ENCODE results near the gene AMDHD2. TPM values are rescaled to one million over a fixed set of nuclear protein-coding genes. Genes with fewer than 3 reads are reported as not detected.

AMDHD2 gene
- total and polyA plus RNA-seq, 2 of the 13 experiments (the other 11 are each of a cell fraction or from before 2014, with no cell fraction given) = 33.5 to 39.1 TPM

- TF ChIP-seq BORCS8-MEF2B (CRISPR knock-in tag; IDR thresholded peaks at IDR 0.05) (no peak), SCMH1 (CRISPR knock-in tag; IDR thresholded peaks at IDR 0.05; ENCODE audit: borderline replicate concordance) (no peak), ZNF878 (CRISPR knock-in tag; IDR thresholded peaks at IDR 0.05) (no peak), THAP9 (CRISPR knock-in tag; IDR thresholded peaks at IDR 0.05; ENCODE audit: borderline replicate concordance) (no peak), ZNF672 (CRISPR knock-in tag; IDR thresholded peaks at IDR 0.05) (no peak), ZNF414 (CRISPR knock-in tag; IDR thresholded peaks at IDR 0.05) (no peak), ZNF629 (CRISPR knock-in tag; conservative IDR thresholded peaks at IDR 0.05) (no peak), ZSCAN9 (CRISPR knock-in tag; IDR thresholded peaks at IDR 0.05; ENCODE audit: borderline replicate concordance) (no peak), PRMT3 (CRISPR knock-in tag; IDR thresholded peaks at IDR 0.05; ENCODE audit: borderline replicate concordance, low read depth) (no peak), ZNF567 (CRISPR knock-in tag; IDR thresholded peaks at IDR 0.05; ENCODE audit: borderline replicate concordance) (no peak), POLR2AphosphoS2 (IDR thresholded peaks at IDR 0.05; ENCODE audit: low read depth, low read length) (no peak), ZBTB38 (CRISPR knock-in tag; IDR thresholded peaks at IDR 0.05) (peak; percentile 47), ZFX (CRISPR knock-in tag; IDR thresholded peaks at IDR 0.05; ENCODE audit: low read depth) (0 out of 2 replicates have a peak, but pooled peaks have one; percentile 40), ZNF367 (CRISPR knock-in tag; IDR thresholded peaks at IDR 0.05; ENCODE audit: borderline replicate concordance) (no peak), ZNF430 (CRISPR knock-in tag; IDR thresholded peaks at IDR 0.05) (no peak)
- TF ChIP-seq, protein P1, sequence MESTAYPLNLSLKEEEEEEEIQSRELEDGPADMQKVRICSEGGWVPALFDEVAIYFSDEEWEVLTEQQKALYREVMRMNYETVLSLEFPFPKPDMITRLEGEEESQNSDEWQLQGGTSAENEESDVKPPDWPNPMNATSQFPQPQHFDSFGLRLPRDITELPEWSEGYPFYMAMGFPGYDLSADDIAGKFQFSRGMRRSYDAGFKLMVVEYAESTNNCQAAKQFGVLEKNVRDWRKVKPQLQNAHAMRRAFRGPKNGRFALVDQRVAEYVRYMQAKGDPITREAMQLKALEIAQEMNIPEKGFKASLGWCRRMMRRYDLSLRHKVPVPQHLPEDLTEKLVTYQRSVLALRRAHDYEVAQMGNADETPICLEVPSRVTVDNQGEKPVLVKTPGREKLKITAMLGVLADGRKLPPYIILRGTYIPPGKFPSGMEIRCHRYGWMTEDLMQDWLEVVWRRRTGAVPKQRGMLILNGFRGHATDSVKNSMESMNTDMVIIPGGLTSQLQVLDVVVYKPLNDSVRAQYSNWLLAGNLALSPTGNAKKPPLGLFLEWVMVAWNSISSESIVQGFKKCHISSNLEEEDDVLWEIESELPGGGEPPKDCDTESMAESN (CRISPR knock-in tag; conservative IDR thresholded peaks at IDR 0.05) = no peak; the same call in 1 of the 2 replicates
- TF ChIP-seq, protein P2, sequence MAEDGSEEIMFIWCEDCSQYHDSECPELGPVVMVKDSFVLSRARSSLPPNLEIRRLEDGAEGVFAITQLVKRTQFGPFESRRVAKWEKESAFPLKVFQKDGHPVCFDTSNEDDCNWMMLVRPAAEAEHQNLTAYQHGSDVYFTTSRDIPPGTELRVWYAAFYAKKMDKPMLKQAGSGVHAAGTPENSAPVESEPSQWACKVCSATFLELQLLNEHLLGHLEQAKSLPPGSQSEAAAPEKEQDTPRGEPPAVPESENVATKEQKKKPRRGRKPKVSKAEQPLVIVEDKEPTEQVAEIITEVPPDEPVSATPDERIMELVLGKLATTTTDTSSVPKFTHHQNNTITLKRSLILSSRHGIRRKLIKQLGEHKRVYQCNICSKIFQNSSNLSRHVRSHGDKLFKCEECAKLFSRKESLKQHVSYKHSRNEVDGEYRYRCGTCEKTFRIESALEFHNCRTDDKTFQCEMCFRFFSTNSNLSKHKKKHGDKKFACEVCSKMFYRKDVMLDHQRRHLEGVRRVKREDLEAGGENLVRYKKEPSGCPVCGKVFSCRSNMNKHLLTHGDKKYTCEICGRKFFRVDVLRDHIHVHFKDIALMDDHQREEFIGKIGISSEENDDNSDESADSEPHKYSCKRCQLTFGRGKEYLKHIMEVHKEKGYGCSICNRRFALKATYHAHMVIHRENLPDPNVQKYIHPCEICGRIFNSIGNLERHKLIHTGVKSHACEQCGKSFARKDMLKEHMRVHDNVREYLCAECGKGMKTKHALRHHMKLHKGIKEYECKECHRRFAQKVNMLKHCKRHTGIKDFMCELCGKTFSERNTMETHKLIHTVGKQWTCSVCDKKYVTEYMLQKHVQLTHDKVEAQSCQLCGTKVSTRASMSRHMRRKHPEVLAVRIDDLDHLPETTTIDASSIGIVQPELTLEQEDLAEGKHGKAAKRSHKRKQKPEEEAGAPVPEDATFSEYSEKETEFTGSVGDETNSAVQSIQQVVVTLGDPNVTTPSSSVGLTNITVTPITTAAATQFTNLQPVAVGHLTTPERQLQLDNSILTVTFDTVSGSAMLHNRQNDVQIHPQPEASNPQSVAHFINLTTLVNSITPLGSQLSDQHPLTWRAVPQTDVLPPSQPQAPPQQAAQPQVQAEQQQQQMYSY (CRISPR knock-in tag; IDR thresholded peaks at IDR 0.05) = 0 out of 2 replicates have a peak, but pooled peaks have one; percentile 13
Measured at GRCh38 chr16:2473999-2474876, 45.9 kb upstream of the AMDHD2 start (continued).
